HCT116 (cell line): ENCODE measurements around the gene SPTBN4. TPM values are rescaled to one million over a fixed set of nuclear protein-coding genes. Genes with fewer than 3 reads are reported as not detected.

Experiments used
- ATAC-seq: fragments of 200-7000 bp; cut with Tn5 transposase; 2 replicates; pipeline ENCODE4 v1.9.1; 2020; ENCODE audit warnings: mild to moderate bottlenecking, moderate library complexity
- BruUV-seq: library from RNA; stranded (reverse); fragments of 400-500 nt; replicated peaks from 2 replicates; lab custom pipeline; 2021; lab: Mats Ljungman, UMichigan
- CTCF ChIA-PET: fragments of 300-600 bp; sonication (Branson Sonifier 250); formaldehyde crosslinking; loops from one replicate; lab custom pipeline; 2021; ENCODE audit warnings: antibody characterized with exemption; lab: Charles Lee
- POLR2A ChIA-PET: fragments of 300-600, 350-600 bp; sonication (Branson Sonifier 250); formaldehyde crosslinking; loops from one replicate; lab custom pipeline; 2021; ENCODE audit warnings: antibody characterized with exemption; lab: Charles Lee
- RAD21 ChIA-PET, 2 experiments: fragments of 300-600 bp; sonication (Branson Sonifier 250); formaldehyde crosslinking; loops; one replicate each; lab custom pipeline; 2023; ENCODE audit warnings: low total read pairs in 2 of 2; ENCODE audit not compliant: uncharacterized antibody in 2 of 2, unreplicated experiment in 2 of 2, low non-redundant PET in 1 of 2; lab: Charles Lee
- DNase-seq: peaks from one replicate; pipeline ENCODE4 v3.0.0-alpha.2; 2010; ENCODE audit warnings: low read depth, low spot score
- H2AFZ ChIP-seq: fragments of 200-600 bp; shearing (Covaris generic), sonication (generic); 2 replicates; pipeline ENCODE4 v1.6.1; 2017; ENCODE audit warnings: low read depth, mixed run types, mixed read lengths, antibody characterized with exemption, low read length; ENCODE audit not compliant: poor library complexity, severe bottlenecking
- H3K27ac ChIP-seq: 2 replicates; pipeline ENCODE4 v1.5.1; 2012; ENCODE audit warnings: low read depth, low read length
- H3K27me3 ChIP-seq: fragments of 200-600 bp; sonication (generic); 2 replicates; pipeline ENCODE4 v1.6.1; 2016; ENCODE audit warnings: mixed run types, low read length, mixed read lengths; ENCODE audit not compliant: insufficient read depth
- H3K36me3 ChIP-seq, 2 experiments: fragments of 200-500 bp in 1 of 2; fragments of 200-600 bp in 1 of 2; sonication (Bioruptor generic) in 1 of 2; sonication (generic) in 1 of 2; 2 replicates each; pipeline versions ENCODE4 v1.5.1 to v1.6.1; 2014 to 2016; ENCODE audit warnings: low read length in 2 of 2, inconsistent platforms in 1 of 2, mixed read lengths in 1 of 2, mixed run types in 1 of 2; ENCODE audit not compliant: insufficient read depth in 2 of 2, control insufficient read depth in 1 of 2
- H3K4me1 ChIP-seq, 2 experiments: fragments of 200-600 bp in 1 of 2; sonication (generic) in 1 of 2; 2 replicates each; pipeline versions ENCODE4 v1.5.1 to v1.6.1; 2012 to 2017; ENCODE audit warnings: low read length in 2 of 2, inconsistent platforms in 1 of 2, mild to moderate bottlenecking in 1 of 2, mixed read lengths in 1 of 2, mixed run types in 1 of 2, moderate library complexity in 1 of 2; ENCODE audit not compliant: insufficient read depth in 2 of 2, control insufficient read depth in 1 of 2
- H3K4me2 ChIP-seq: fragments of 200-600 bp; sonication (generic); 2 replicates; pipeline ENCODE4 v1.6.1; 2017; ENCODE audit warnings: mixed run types, low read length, mixed read lengths
- H3K4me3 ChIP-seq, 2 experiments: fragments of 200-600 bp in 1 of 2; sonication (generic) in 1 of 2; replicated peaks in 1 of 2; 2 replicates each; pipeline ENCODE4 v1.5.1; 2011 to 2016; ENCODE audit warnings: low read length in 2 of 2, control low read depth in 1 of 2, low read depth in 1 of 2, mild to moderate bottlenecking in 1 of 2, mixed read lengths in 1 of 2, mixed run types in 1 of 2
- H3K79me2 ChIP-seq: fragments of 200-600 bp; sonication (generic); 2 replicates; pipeline ENCODE4 v1.6.1; 2017; ENCODE audit warnings: mild to moderate bottlenecking, mixed run types, low read length, moderate library complexity, mixed read lengths; ENCODE audit not compliant: insufficient read depth
- H3K9ac ChIP-seq: fragments of 200-600 bp; sonication (generic); 2 replicates; pipeline ENCODE4 v1.6.1; 2016; ENCODE audit warnings: low read length, mixed read lengths
- H3K9me2 ChIP-seq: fragments of 200-600 bp; sonication (generic), shearing (Covaris generic); 2 replicates; pipeline ENCODE4 v1.6.1; 2017; ENCODE audit warnings: mixed run types, mild to moderate bottlenecking, moderate library complexity; ENCODE audit not compliant: insufficient read depth
- H3K9me3 ChIP-seq, 2 experiments: fragments of 200-500 bp in 1 of 2; fragments of 200-600 bp in 1 of 2; sonication (Bioruptor generic) in 1 of 2; sonication (generic) in 1 of 2; 2 replicates each; pipeline ENCODE4 v1.6.1; 2014 to 2017; ENCODE audit warnings: low read length in 2 of 2, mixed read lengths in 2 of 2, inconsistent platforms in 1 of 2, low read depth in 1 of 2, mild to moderate bottlenecking in 1 of 2, mixed run types in 1 of 2, moderate library complexity in 1 of 2; ENCODE audit not compliant: control insufficient read depth in 1 of 2, insufficient read depth in 1 of 2
- H4K20me1 ChIP-seq: fragments of 200-600 bp; sonication (generic), shearing (Covaris generic); 2 replicates; pipeline ENCODE4 v1.6.1; 2017; ENCODE audit warnings: mixed run types, mild to moderate bottlenecking, moderate library complexity; ENCODE audit not compliant: insufficient read depth
- ATF3 ChIP-seq: IDR thresholded peaks from 2 replicates; pipeline ENCODE4 v1.6.1; 2012
- CEBPB ChIP-seq: IDR thresholded peaks from 2 replicates; pipeline ENCODE4 v1.6.1; 2012; ENCODE audit warnings: low read depth
- CTCF ChIP-seq, 3 experiments: fragments of 200-600 bp in 1 of 3; sonication (generic) in 1 of 3; IDR thresholded peaks in 2 of 3; conservative IDR thresholded peaks in 1 of 3; 2 replicates each; pipeline ENCODE4 v1.5.1; 2012 to 2017; ENCODE audit warnings: low read depth in 2 of 3, low read length in 2 of 3, antibody characterized with exemption in 1 of 3, borderline replicate concordance in 1 of 3, control low read depth in 1 of 3, mild to moderate bottlenecking in 1 of 3, mixed read lengths in 1 of 3, mixed run types in 1 of 3, moderate library complexity in 1 of 3; ENCODE audit not compliant: insufficient read depth in 1 of 3
- EGR1 ChIP-seq: IDR thresholded peaks from 2 replicates; pipeline ENCODE4 v1.6.1; 2012; ENCODE audit warnings: low read depth
- ELF1 ChIP-seq: IDR thresholded peaks from 2 replicates; pipeline ENCODE4 v1.6.1; 2012; ENCODE audit warnings: low read depth, borderline replicate concordance
- EZH2 ChIP-seq: fragments of 200-600 bp; sonication (generic); IDR thresholded peaks from 2 replicates; pipeline ENCODE4 v1.6.1; 2017; ENCODE audit warnings: antibody characterized with exemption, mixed run types
- FOSL1 ChIP-seq: IDR thresholded peaks from 2 replicates; pipeline ENCODE4 v1.6.1; 2012; ENCODE audit warnings: low read depth
- POLR2A ChIP-seq: IDR thresholded peaks from 2 replicates; pipeline ENCODE4 v1.7.0; 2011; ENCODE audit warnings: borderline replicate concordance; ENCODE audit not compliant: insufficient read depth, insufficient read length; ENCODE audit errors: extremely low read depth
- POLR2AphosphoS5 ChIP-seq: IDR thresholded peaks from 2 replicates; pipeline ENCODE4 v1.6.1; 2011; ENCODE audit warnings: mild to moderate bottlenecking, low read depth, low read length, moderate library complexity
- RAD21 ChIP-seq: IDR thresholded peaks from 2 replicates; pipeline ENCODE4 v1.6.1; 2012; ENCODE audit warnings: low read depth, mild to moderate bottlenecking
- REST ChIP-seq: IDR thresholded peaks from 2 replicates; pipeline ENCODE4 v1.6.1; 2012; ENCODE audit warnings: low read depth
- SIN3A ChIP-seq: IDR thresholded peaks from 2 replicates; pipeline ENCODE4 v1.6.1; 2012; ENCODE audit warnings: low read depth
- ZBTB33 ChIP-seq: IDR thresholded peaks from 2 replicates; pipeline ENCODE4 v1.6.1; 2011; ENCODE audit warnings: mild to moderate bottlenecking, low read length, moderate library complexity; ENCODE audit not compliant: insufficient replicate concordance; ENCODE audit errors: extremely low read depth
- ZNF274 ChIP-seq: fragments of 200-500 bp; sonication (Bioruptor generic); IDR thresholded peaks from 2 replicates; pipeline ENCODE4 v1.6.1; 2014; ENCODE audit warnings: mild to moderate bottlenecking, low read depth, low read length, inconsistent platforms
- intact Hi-C: fragments of 100-400 bp; cut with micrococcal nuclease; formaldehyde crosslinking; loops from 2 replicates; pipeline ENCODE4 v1.10.0; 2022
- total RNA-seq: library from RNA; stranded (reverse); gene quantifications from one replicate; pipeline ENCODE4 v1.2.1, GENCODE V29; 2021; ENCODE audit not compliant: unreplicated experiment

Gene SPTBN4
- total RNA-seq, 1 experiment from 2014 or later: 4.6 TPM

GRCh38 chr19:40565910-40566495 is 99.2 kb downstream of the SPTBN4 start (continued):
- TF ChIP-seq CTCF (IDR thresholded peaks at IDR 0.05 in 2 of 3, conservative IDR thresholded peaks at IDR 0.05 in 1 of 3; ENCODE audit: borderline replicate concordance in 1 of 3, insufficient read depth in 1 of 3, low read depth in 2 of 3, low read length in 2 of 3): no peak
- TF ChIP-seq POLR2A: no peak
- TF ChIP-seq POLR2AphosphoS5: no peak
- no peak for TF ChIP-seq ZNF274

DNA sequence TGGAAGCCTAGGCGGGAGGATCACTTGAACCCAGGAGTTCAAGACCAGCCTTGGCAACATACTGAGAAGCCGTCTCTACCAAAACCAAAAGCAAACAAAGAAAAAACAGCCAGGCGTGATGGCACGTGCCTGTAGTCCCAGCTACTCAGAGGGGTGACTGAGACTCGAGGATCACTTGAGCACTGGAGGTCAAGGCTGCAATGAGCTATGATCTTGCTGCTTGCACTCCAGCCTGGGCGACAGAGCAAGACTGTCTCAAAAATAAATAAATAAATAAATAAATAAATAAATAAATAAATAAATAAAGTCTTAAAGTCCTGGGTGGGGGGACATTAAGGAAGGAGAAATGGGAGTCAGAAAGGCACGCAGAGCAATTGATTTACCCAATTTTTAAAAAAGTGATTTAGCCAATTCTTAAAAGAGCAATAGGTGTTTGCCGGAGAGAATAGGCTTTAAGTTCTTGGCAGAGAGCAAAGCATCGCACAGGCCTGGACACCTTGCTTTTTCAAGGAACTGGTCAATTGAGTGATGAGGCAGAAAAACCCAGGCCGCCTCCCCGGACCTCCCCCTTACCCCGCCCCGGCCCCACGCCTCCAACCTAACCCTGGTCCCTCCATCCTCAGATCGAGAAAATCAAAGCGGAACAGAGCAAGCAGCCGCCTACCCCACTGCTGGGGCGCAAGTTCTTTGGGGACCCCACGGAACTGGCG is 100.4 kb downstream of the SPTBN4 start:
- no peak overlapping the region for H3K4me3 ChIP-seq
- H3K27ac ChIP-seq: no peak overlapping the region
- no peak overlapping the region for H3K4me2 ChIP-seq
- no peaks in the 10 kb centered on the region for H3K36me3 ChIP-seq
- BruUV-seq: no TSS peak
- CTCF ChIA-PET: no interaction called here
- H3K9ac ChIP-seq: no peak overlapping the region
- peaks cover 6 to 27% of the 10 kb centered on the region in 2 experiments for H3K4me1 ChIP-seq
- H3K27me3 ChIP-seq: no peaks in the 10 kb centered on the region
- DNase-seq (no peak), ATAC-seq (no peak)
- H3K79me2 ChIP-seq: no peaks in the 10 kb centered on the region
- RAD21 ChIA-PET: no interaction called here
- H4K20me1 ChIP-seq: no peaks in the 10 kb centered on the region
- no peak overlapping the region for H2AFZ ChIP-seq
- no peaks in the 10 kb centered on the region for H3K9me2 ChIP-seq
- no peaks in the 10 kb centered on the region for H3K9me3 ChIP-seq
- POLR2A ChIA-PET: interaction anchor here (0.7 kb wide), 1 partner anchor 16 kb away, joined by 3 read pairs; no protein-coding TSS in a partner anchor
- intact Hi-C loops: no loop called here
- no peak for TF ChIP-seq SIN3A
- TF ChIP-seq RAD21: no peak
- no peak for TF ChIP-seq CEBPB
- no peak for TF ChIP-seq FOSL1
- TF ChIP-seq ZNF274: no peak
- no peak for TF ChIP-seq POLR2A
- no peak for TF ChIP-seq EGR1
- TF ChIP-seq ZBTB33: no peak
- no peak for TF ChIP-seq EZH2
- TF ChIP-seq ATF3: no peak
- no peak for TF ChIP-seq ELF1
- no peak for TF ChIP-seq REST
